Measurements from ENCODE around the gene KCNJ1.
A peak's percentile ranks its signal among the peaks of the same experiment; 100 is the strongest.

Gene KCNJ1

DNA sequence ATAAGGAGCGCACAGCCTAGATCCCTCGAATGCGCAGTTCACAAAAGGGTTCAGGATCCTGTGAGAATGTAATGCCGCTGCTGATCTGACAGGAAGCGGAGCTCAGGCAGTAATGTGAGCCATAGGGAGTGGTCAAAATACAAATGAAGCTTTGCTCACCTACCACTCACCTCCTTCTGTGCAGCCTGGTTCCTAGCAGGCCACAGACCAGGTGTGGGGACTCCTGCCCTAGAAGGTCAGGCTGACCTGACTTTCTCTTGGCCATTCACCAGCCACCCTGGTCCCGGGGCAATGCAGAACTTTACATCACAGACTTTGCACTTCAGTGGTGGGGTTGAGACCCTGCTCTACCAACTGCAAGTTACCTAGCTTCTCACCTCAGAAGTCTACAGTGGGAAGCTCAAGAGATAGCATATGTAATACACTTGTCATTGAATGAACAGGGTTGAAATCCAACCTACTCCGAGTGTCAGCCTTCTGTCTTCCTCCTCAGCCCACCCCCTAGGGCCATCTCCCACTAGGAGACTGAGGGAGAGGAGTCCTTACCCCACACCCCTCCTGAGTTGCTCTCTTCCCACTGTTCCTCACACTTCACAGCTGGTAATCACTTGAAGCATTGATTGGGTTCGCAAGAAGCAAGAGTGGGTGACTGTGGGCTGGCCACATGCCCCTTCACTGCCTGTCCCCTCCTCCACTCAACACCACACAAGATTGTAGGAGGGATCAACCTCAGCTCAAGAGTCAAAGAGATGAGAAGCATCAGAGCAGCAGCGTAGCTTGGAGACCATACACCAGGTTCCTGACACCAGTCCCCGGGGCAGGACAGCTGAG lies 2.0 kb upstream of the KCNJ1 start:
- no peak overlapping the region for H3K9ac ChIP-seq (ENCODE audit: insufficient read length, low read depth)
- no peak for DNase-seq (ENCODE audit: low read depth, low spot score)
- TF ChIP-seq YY1 (IDR thresholded peaks at IDR 0.05; ENCODE audit: insufficient read depth, insufficient read length) (no peak), SUZ12 (IDR thresholded peaks at IDR 0.05; ENCODE audit: extremely low read depth, insufficient read depth, insufficient read length) (no peak), ZNF274 (IDR thresholded peaks at IDR 0.05; ENCODE audit: low read depth, low read length) (no peak)
- no peaks in the 10 kb centered on the region for H3K9me3 ChIP-seq (ENCODE audit: insufficient read depth, low read length)
- H3K36me3 ChIP-seq (ENCODE audit: insufficient read depth, insufficient read length, low read length), result no peaks in the 10 kb centered on the region
- H3K4me1 ChIP-seq (ENCODE audit: insufficient read depth, insufficient read length), result peaks cover 6% of the 10 kb centered on the region
- H3K27me3 ChIP-seq (ENCODE audit: insufficient read depth, insufficient read length), result no peaks in the 10 kb centered on the region
- no peak overlapping the region for H3K4me3 ChIP-seq (ENCODE audit: insufficient read length, low read depth)

DNA sequence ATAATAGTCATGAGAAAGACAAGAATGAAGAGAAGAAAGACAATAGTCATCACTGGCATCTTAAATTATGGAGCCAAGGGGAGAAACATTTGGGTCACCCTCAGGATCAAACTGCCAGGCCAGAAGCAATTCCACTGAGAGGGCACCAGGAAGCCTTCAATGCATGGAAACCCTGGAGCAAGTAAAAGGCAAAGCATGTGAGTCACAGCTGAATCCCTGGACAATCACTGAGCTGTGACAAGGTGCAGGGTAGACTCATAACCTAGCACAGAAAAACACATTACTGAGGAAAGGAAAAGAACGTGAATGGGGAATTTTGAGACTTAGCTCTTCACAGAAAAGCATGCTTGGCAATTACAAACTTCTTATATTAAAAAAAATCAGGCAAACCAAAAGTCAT lies 1.6 kb downstream of the KCNJ1 start:
- Histone ChIP-seq H3K4me1 (ENCODE audit: insufficient read depth, insufficient read length) (no peaks in the 10 kb centered on the region), H3K9me3 (ENCODE audit: insufficient read depth, low read length) (no peaks in the 10 kb centered on the region), H3K4me3 (ENCODE audit: insufficient read length, low read depth) (no peak overlapping the region), H3K36me3 (ENCODE audit: insufficient read depth, insufficient read length, low read length) (no peaks in the 10 kb centered on the region), H3K9ac (ENCODE audit: insufficient read length, low read depth) (no peak overlapping the region), H3K27me3 (ENCODE audit: insufficient read depth, insufficient read length) (no peaks in the 10 kb centered on the region)
- no peak for DNase-seq (ENCODE audit: low read depth, low spot score)
- TF ChIP-seq YY1 (IDR thresholded peaks at IDR 0.05; ENCODE audit: insufficient read depth, insufficient read length) (no peak), SUZ12 (IDR thresholded peaks at IDR 0.05; ENCODE audit: extremely low read depth, insufficient read depth, insufficient read length) (no peak), ZNF274 (IDR thresholded peaks at IDR 0.05; ENCODE audit: low read depth, low read length) (no peak)

DNA sequence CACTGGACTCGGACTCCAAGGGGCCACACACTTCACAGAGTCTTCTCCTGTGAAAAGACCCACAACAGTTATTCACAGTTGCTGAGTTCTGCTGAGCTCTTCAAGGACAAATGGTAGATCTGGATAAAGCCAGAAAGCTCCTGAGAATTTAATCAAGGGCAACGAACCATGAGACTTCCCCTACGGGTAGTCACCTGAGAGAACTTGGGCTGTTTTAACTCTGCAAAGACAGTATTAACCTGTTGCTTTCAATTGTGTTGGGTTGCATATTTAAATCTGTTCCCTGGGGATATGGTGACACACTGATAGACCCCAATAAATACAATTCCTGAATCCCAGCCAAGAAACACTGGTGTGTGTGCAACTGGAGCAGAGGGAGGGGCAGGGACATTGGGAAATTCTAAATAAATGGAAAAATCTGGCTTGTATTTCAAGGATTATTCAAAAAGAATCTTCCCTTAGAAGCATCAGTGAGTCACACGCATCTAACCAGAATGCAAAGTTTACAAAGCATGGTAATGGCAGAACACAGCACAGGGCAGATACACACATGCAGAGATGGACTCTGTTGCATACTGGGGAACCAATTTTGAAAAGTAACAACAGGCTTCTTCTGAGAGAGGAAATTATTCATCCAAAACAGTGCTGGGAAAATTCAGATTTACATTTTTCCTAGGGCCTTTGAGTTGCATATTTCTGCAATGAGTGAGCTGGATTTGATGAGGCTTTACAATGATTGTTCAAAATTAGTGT lies 4.0 kb downstream of the KCNJ1 start:
- no peak overlapping the region for H3K4me3 ChIP-seq (ENCODE audit: insufficient read length, low read depth)
- TF ChIP-seq SUZ12 (IDR thresholded peaks at IDR 0.05; ENCODE audit: extremely low read depth, insufficient read depth, insufficient read length), result no peak
- no peak for TF ChIP-seq YY1 (IDR thresholded peaks at IDR 0.05; ENCODE audit: insufficient read depth, insufficient read length)
- no peak for TF ChIP-seq ZNF274 (IDR thresholded peaks at IDR 0.05; ENCODE audit: low read depth, low read length)
- H3K9ac ChIP-seq (ENCODE audit: insufficient read length, low read depth), result no peak overlapping the region
- H3K9me3 ChIP-seq (ENCODE audit: insufficient read depth, low read length), result no peaks in the 10 kb centered on the region
- H3K4me1 ChIP-seq (ENCODE audit: insufficient read depth, insufficient read length), result peaks cover 2% of the 10 kb centered on the region
- H3K36me3 ChIP-seq (ENCODE audit: insufficient read depth, insufficient read length, low read length), result no peaks in the 10 kb centered on the region
- H3K27me3 ChIP-seq (ENCODE audit: insufficient read depth, insufficient read length), result peaks cover 16% of the 10 kb centered on the region
- DNase-seq (ENCODE audit: low read depth, low spot score), result no peak

DNA sequence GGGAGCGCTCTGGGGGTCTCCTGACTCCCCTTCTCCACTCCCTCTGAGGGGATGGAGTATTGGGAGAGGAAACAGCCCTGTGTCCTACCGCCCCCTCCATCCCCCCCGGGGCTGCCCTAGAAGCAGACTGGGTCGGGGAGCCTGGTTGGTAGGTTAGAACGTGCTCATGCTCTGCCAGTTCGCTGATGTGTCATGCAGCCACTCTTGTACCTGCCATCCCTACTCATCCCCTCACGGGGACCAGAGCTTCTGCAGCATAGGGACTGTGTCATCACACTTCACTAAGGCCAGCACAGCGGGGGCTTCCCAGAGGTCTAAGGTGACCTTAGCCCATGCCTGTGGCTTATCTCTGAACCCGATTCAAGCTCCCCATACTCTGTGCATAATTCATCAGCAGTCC lies 4.7 kb downstream of the KCNJ1 start:
- Histone ChIP-seq H3K9ac (ENCODE audit: insufficient read length, low read depth) (no peak overlapping the region), H3K27me3 (ENCODE audit: insufficient read depth, insufficient read length) (peaks cover 18% of the 10 kb centered on the region), H3K4me1 (ENCODE audit: insufficient read depth, insufficient read length) (peaks cover 2% of the 10 kb centered on the region), H3K36me3 (ENCODE audit: insufficient read depth, insufficient read length, low read length) (no peaks in the 10 kb centered on the region), H3K4me3 (ENCODE audit: insufficient read length, low read depth) (no peak overlapping the region), H3K9me3 (ENCODE audit: insufficient read depth, low read length) (no peaks in the 10 kb centered on the region)
- DNase-seq (ENCODE audit: low read depth, low spot score), result no peak
- TF ChIP-seq SUZ12 (IDR thresholded peaks at IDR 0.05; ENCODE audit: extremely low read depth, insufficient read depth, insufficient read length), result no peak
- no peak for TF ChIP-seq YY1 (IDR thresholded peaks at IDR 0.05; ENCODE audit: insufficient read depth, insufficient read length)
- TF ChIP-seq ZNF274 (IDR thresholded peaks at IDR 0.05; ENCODE audit: low read depth, low read length), result no peak

DNA sequence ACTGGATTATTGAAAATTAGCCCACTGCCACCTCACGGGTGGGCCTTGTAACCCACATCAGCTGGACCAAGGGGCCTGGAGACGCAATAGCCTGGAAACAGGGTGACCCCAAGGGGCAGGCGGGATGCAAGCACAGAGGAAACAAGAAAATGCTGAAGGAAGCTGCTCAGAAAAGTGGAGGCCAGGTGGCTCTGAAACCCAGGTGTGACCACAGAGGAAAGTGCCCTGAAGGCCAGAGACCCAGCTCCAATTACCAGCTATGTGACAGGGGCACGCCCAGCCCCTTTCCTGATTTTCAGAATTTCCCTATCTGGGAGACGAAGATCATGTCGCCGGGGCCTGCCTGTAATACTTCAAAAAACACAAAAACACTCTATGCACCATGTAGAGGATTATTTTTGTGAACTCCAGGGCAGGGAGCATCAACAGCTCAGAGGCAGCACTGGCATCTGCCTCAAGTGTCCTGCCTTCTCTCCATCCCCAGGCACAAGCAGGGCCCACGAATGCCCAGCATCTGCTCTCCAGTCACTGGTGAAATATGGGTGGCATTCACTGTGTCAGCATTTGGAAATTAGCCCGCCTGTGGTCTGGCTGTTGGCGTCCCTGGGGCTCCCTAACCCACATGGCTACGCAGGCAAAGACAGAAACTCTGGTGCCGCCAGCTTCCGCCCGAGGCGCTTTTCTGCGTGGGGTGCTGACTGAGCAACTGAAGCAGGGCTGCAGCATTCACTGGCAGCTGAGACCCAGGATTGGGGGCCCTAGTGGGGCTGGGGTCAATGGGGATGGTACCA lies 6.3 kb downstream of the KCNJ1 start:
- no peak for DNase-seq (ENCODE audit: low read depth, low spot score)
- Histone ChIP-seq H3K36me3 (ENCODE audit: insufficient read depth, insufficient read length, low read length) (no peaks in the 10 kb centered on the region), H3K9ac (ENCODE audit: insufficient read length, low read depth) (no peak overlapping the region), H3K9me3 (ENCODE audit: insufficient read depth, low read length) (no peaks in the 10 kb centered on the region), H3K27me3 (ENCODE audit: insufficient read depth, insufficient read length) (peaks cover 18% of the 10 kb centered on the region), H3K4me3 (ENCODE audit: insufficient read length, low read depth) (no peak overlapping the region), H3K4me1 (ENCODE audit: insufficient read depth, insufficient read length) (peaks cover 2% of the 10 kb centered on the region)
- no peak for TF ChIP-seq ZNF274 (IDR thresholded peaks at IDR 0.05; ENCODE audit: low read depth, low read length)

DNA sequence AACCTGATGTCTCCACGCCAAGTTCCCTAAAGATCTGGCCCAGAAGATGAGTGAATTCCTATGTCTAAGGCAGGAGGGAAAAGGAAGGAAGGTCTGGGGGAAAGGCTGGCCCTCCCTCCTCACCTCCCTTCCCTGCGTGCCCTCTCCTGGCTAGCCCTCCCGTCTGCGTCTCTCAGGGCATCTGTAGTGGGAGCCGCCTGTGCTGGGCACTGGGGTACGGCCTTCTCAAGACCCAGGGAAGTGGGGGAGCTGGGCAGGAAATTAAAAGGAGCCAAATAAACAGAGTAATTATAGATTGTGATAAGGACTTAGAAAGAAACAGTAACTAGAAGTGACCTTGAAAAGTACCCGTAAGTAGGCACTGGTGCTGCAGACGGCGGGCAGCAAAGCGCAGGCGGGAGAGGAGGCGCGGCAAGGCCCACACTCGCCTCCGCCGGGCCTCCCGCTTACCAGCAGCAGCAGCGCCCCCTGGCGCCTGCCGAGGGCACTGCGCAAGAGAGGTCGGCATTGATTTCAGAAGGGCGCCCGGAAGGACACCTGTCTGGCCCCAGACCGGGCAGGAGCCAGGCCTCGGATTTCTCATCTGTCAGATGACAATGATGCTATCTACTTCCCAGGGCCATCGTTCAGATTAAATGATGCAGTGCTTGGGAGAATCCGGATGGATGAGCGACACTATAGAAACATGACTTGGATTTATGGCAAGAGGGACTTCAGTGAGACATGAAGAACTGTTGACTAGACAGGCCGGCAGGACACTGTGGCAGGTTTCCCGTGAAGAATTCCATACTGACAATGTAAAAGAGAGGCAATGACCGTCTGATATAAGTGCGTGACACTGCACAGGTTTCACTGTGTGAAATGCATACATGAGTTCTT lies 7.3 kb downstream of the KCNJ1 start:
- peak; percentile 71 for DNase-seq (ENCODE audit: low read depth, low spot score)
- Histone ChIP-seq H3K27me3 (ENCODE audit: insufficient read depth, insufficient read length) (peaks cover 18% of the 10 kb centered on the region), H3K4me3 (ENCODE audit: insufficient read length, low read depth) (no peak overlapping the region), H3K36me3 (ENCODE audit: insufficient read depth, insufficient read length, low read length) (no peaks in the 10 kb centered on the region), H3K4me1 (ENCODE audit: insufficient read depth, insufficient read length) (peaks cover 2% of the 10 kb centered on the region), H3K9me3 (ENCODE audit: insufficient read depth, low read length) (no peaks in the 10 kb centered on the region), H3K9ac (ENCODE audit: insufficient read length, low read depth) (no peak overlapping the region)
- TF ChIP-seq ZNF274 (IDR thresholded peaks at IDR 0.05; ENCODE audit: low read depth, low read length), result no peak
- TF ChIP-seq YY1 (IDR thresholded peaks at IDR 0.05; ENCODE audit: insufficient read depth, insufficient read length), result no peak
- TF ChIP-seq SUZ12 (IDR thresholded peaks at IDR 0.05; ENCODE audit: extremely low read depth, insufficient read depth, insufficient read length), result no peak

Measured in NT2/D1 (cell line).